Muscle of leg (tissue), 11 donors: ENCODE data around the gene ZNF618. TPM values are rescaled to one million over a fixed set of nuclear protein-coding genes. Genes with fewer than 3 reads are reported as not detected.

Experiments used
- DNase-seq: peaks from one replicate; pipeline ENCODE4 v3.0.0; 2013
- H3K27ac ChIP-seq: one replicate; pipeline ENCODE4 v1.5.1; 2013; ENCODE audit warnings: mild to moderate bottlenecking, low read length, control low read depth
- H3K27me3 ChIP-seq: one replicate; pipeline ENCODE4 v1.6.1; 2013; ENCODE audit warnings: low read length; ENCODE audit not compliant: control insufficient read depth, insufficient read depth
- H3K36me3 ChIP-seq: one replicate; pipeline ENCODE4 v1.6.1; 2013; ENCODE audit warnings: low read length; ENCODE audit not compliant: control insufficient read depth, insufficient read depth
- H3K4me1 ChIP-seq: one replicate; pipeline ENCODE4 v1.6.1; 2013; ENCODE audit warnings: low read length; ENCODE audit not compliant: control insufficient read depth, insufficient read depth
- H3K4me3 ChIP-seq: one replicate; pipeline ENCODE4 v1.5.1; 2013; ENCODE audit warnings: low read length, control low read depth
- H3K9me3 ChIP-seq: replicated peaks from 2 replicates; pipeline ENCODE4 v1.6.1; 2013; ENCODE audit warnings: low read depth, low read length; ENCODE audit not compliant: control insufficient read depth
- WGBS: methylation state at CpG from one replicate; pipeline ENCODE4 v1.1.5; 2013; ENCODE audit warnings: missing lambda C conversion rate; ENCODE audit not compliant: insufficient coverage; 5-methylcytosine and 5-hydroxymethylcytosine counted together
- polyA plus RNA-seq, 8 donors: library from polyadenylated mRNA; unstranded; fragments of 120-200 nt; gene quantifications; one replicate each; pipeline versions ENCODE4 v1.2.1 to v1.2.3, GENCODE V29; 2013; ENCODE audit warnings: inconsistent platforms in 1 of 8, low replicate concordance in 1 of 8; ENCODE audit not compliant: insufficient read length in 8 of 8, insufficient read depth in 1 of 8
- total RNA-seq: library from RNA; stranded (reverse); fragments of 120-200 nt; gene quantifications from one replicate; pipeline ENCODE4 v1.2.4, GENCODE V29; 2013

ZNF618 gene
- total and polyA plus RNA-seq, 9 donors, result 6.4 to 21.8 (median 16.1) TPM

DNA sequence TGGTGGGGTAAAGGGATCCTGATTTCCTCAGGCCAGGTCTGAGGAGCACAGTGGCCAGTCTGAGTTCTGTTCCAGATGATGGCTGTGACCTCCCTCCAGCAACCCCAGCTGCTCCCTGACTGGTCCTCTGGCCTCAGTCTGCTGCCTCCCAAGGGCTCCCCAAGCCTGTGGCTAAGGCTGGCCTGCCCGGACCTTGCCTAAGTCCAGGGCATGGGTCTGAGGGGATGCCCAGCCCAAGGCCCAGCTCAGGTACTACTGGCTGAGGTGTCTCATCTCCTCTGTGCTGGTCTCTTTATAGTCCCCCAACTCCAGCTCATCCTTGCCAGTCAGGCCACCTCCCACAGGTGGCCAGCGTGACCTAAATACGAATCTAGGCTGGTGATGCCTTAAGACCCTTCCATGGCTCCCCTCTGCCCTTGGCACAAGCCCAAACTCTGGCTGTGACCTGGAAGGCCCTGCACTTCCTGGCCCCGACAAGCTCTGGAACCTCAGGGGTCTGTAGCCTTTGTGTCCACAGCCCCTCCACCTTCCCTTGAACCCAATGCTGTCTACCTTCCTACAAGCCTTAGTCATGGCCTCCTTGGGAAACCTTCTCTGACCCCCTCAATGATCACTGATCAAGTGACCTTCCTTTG lies 213.2 kb downstream of the ZNF618 start:
- H3K36me3 ChIP-seq, result no peaks in the 10 kb centered on the region
- H3K4me3 ChIP-seq, result no peak overlapping the region
- H3K9me3 ChIP-seq, result no peaks in the 10 kb centered on the region
- no peak for DNase-seq
- 86% methylated on average over 4 of the region's 4 CpGs for WGBS
- H3K27me3 ChIP-seq, result no peaks in the 10 kb centered on the region
- no peak overlapping the region for H3K27ac ChIP-seq
- no peaks in the 10 kb centered on the region for H3K4me1 ChIP-seq

DNA sequence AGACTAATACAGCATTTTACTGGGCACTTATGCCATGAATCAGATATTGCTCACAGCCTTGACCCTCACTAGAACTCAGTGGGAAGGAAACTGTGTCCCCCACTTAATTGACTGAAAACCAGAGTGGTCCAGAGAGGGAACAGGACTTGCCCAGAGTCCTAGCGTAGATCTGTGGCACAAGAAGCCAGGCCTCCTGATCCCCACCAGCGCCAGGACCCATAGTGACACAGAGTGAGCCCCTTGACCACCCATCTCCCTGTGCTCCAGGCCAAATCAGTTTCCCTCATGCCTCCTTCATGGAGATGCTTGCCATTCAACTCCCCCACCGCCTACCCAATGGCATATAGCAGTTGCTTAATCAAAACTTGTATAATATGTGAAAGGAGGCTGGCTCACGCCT lies 214.7 kb downstream of the ZNF618 start:
- H3K4me1 ChIP-seq, result no peaks in the 10 kb centered on the region
- H3K27ac ChIP-seq, result no peak overlapping the region
- H3K36me3 ChIP-seq, result no peaks in the 10 kb centered on the region
- H3K9me3 ChIP-seq, result no peaks in the 10 kb centered on the region
- H3K27me3 ChIP-seq, result peaks cover 5% of the 10 kb centered on the region
- DNase-seq, result no peak
- no peak overlapping the region for H3K4me3 ChIP-seq
- 82% methylated on average over 2 of the region's 4 CpGs for WGBS

DNA sequence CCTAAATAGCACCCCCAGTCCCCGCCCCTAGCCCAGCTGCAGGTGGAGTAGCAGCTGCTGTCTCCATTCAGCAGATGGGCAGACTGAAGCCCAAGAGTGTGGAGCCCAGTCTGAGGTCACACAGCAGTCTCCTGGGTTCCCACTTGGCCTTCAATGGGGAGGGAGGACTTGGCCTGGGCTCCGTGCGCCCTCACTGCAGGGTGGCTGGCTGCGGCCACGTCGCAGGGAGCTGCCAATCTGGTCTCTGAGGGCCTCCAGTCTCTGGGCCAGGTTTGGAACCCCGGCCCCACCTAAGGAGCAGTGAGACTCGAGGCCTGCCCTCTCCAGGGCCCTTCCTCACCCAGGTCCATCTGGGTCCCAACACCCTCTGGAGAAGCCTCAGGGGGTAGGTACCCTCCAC lies 215.6 kb downstream of the ZNF618 start:
- Histone ChIP-seq H3K27me3 (peaks cover 5% of the 10 kb centered on the region), H3K4me1 (no peaks in the 10 kb centered on the region), H3K4me3 (no peak overlapping the region), H3K36me3 (no peaks in the 10 kb centered on the region), H3K9me3 (no peaks in the 10 kb centered on the region), H3K27ac (no peak overlapping the region)
- DNase-seq, result no peak
- 87% methylated on average over 8 of the region's 8 CpGs for WGBS

DNA sequence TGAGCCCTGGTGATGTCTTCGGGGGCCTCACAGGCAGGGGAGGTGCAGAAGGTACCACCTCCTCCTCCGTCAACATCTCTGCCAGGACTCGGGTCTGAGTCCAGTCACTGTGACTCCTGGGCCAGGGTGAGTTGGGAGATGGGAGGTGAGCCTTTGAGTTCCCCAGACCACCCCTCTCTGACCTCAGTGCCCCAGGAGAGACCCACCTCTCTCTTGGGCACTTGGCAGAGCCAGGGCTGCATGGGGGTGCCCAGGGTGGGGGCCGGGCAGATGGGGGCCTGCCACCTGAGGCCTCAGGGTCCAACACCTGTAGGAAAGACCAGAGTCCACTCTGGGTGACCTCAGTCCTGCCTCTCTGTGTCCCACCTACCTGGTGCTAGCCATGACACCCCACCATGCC lies 216.2 kb downstream of the ZNF618 start:
- no peak for DNase-seq
- H3K27me3 ChIP-seq, result peaks cover 11% of the 10 kb centered on the region
- no peaks in the 10 kb centered on the region for H3K9me3 ChIP-seq
- H3K27ac ChIP-seq, result no peak overlapping the region
- H3K36me3 ChIP-seq, result no peaks in the 10 kb centered on the region
- WGBS, result no CpG with 5 or more reads among the region's 4 CpGs
- no peak overlapping the region for H3K4me3 ChIP-seq
- H3K4me1 ChIP-seq, result peaks cover 5% of the 10 kb centered on the region

DNA sequence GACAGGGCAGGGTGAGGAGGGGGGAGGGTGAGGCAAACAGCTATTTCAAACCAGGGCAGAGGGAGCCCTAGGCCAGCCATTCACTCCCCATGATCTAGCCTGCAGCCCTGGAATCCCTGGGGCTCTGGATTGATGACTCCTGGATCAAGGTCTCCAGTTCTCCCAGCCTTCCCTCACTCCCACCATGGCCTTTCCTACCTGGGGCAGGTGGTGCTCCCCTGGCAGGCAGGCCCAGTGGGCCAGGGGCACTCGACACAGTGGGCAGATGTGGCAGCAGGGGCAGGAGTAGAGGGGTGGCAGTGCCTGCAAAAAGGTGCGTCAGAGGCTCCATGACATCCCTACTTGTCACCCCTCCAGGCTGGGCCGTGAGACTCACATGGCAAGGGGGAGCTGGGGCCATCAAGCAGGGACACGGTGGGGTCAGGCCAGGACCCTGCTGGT lies 216.9 kb downstream of the ZNF618 start:
- WGBS, result no CpG with 5 or more reads among the region's 4 CpGs
- H3K4me3 ChIP-seq, result no peak overlapping the region
- peaks cover 17% of the 10 kb centered on the region for H3K27me3 ChIP-seq
- H3K4me1 ChIP-seq, result peaks cover 10% of the 10 kb centered on the region
- H3K27ac ChIP-seq, result no peak overlapping the region
- no peaks in the 10 kb centered on the region for H3K9me3 ChIP-seq
- no peaks in the 10 kb centered on the region for H3K36me3 ChIP-seq
- no peak for DNase-seq

DNA sequence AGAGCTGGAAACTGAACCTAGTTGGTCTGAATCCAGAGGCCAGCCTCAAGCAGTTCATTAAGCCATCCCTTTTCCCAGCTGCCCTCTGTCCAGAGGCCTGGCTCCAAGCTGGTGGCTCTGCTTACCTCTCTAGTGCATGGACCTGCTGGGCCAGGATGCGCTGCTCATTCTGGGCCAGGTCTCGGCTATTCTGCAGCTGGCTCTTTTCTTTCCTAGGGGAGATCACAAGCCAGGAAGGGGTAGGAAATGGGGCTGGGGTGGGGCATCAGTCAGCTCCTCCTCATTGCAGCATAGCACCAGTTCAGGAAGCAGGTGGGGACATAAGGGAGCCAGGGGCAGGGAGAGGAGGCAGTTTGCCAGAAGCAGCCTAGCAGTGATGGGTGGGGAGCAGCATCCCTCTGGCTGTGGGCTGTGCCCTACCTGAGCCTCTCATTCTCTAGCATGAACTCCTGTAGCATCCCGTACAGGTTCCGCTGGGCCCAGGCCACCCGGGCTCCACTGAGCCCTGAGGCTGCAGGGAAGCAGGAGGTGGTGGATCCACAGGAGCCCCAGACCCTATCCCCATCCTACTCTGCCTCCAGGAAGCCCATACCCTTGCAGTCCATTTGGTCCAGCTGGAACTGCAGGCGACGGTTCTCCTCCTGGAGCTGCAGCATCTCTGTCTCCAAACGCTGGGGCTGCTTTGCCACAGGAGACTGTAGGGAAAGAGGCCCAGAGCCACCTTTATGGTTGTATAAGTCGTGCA lies 217.8 kb downstream of the ZNF618 start:
- no peak overlapping the region for H3K4me3 ChIP-seq
- no peaks in the 10 kb centered on the region for H3K36me3 ChIP-seq
- H3K27ac ChIP-seq, result no peak overlapping the region
- peaks cover 21% of the 10 kb centered on the region for H3K27me3 ChIP-seq
- WGBS, result 82% methylated on average over 8 of the region's 9 CpGs
- no peak for DNase-seq
- no peaks in the 10 kb centered on the region for H3K9me3 ChIP-seq
- peaks cover 13% of the 10 kb centered on the region for H3K4me1 ChIP-seq

DNA sequence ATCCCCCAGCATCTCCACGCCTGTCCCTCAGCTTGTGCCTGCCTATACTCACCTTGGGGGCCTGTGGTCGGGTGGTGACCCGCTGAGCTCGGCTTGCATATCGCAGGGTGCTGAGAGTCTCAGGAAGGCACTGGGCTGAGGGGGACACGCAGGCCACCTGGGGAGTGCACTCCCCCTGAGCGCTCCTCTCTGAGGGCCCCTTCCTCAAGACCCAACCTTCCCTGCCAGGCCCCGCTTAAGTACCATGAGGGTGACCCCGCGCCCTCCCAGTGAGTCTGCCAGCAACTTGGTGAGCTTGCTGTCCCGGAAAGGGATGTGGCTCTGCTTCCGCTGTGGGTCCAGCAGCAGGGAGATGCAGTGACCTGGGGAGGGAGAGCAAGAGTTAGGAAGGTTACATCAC lies 218.9 kb downstream of the ZNF618 start:
- Histone ChIP-seq H3K27ac (no peak overlapping the region), H3K4me3 (no peak overlapping the region), H3K4me1 (peaks cover 14% of the 10 kb centered on the region), H3K27me3 (peaks cover 31% of the 10 kb centered on the region), H3K36me3 (no peaks in the 10 kb centered on the region), H3K9me3 (no peaks in the 10 kb centered on the region)
- no peak for DNase-seq
- WGBS, result 89% methylated on average over 9 of the region's 12 CpGs

DNA sequence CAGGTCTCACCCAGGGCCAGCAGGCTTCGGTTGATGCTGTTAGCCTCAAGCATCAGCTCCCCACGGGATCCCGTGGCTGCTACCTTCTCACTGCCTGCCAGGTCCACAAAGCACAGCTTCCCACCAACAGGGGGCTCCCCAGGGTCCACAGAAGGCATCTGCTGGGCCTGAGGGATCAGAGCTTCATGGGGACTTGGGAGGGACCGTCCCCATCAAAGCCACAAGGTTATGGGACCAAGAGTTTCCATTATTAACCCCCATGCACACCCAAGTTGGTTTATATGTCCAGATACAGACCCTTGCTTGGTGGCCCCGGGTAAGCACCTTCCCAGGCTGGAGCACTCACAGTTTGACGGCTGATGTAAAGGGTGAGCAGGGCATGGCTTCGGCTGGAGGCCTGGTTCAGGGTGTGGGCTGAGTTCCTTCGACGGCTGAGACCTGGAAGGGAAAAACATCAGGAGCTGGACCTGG lies 220.0 kb downstream of the ZNF618 start:
- no peak overlapping the region for H3K27ac ChIP-seq
- peaks cover 14% of the 10 kb centered on the region for H3K4me1 ChIP-seq
- no peaks in the 10 kb centered on the region for H3K36me3 ChIP-seq
- peaks cover 31% of the 10 kb centered on the region for H3K27me3 ChIP-seq
- H3K4me3 ChIP-seq, result no peak overlapping the region
- no peaks in the 10 kb centered on the region for H3K9me3 ChIP-seq
- DNase-seq, result no peak
- WGBS, result 71% methylated on average over 8 of the region's 9 CpGs

DNA sequence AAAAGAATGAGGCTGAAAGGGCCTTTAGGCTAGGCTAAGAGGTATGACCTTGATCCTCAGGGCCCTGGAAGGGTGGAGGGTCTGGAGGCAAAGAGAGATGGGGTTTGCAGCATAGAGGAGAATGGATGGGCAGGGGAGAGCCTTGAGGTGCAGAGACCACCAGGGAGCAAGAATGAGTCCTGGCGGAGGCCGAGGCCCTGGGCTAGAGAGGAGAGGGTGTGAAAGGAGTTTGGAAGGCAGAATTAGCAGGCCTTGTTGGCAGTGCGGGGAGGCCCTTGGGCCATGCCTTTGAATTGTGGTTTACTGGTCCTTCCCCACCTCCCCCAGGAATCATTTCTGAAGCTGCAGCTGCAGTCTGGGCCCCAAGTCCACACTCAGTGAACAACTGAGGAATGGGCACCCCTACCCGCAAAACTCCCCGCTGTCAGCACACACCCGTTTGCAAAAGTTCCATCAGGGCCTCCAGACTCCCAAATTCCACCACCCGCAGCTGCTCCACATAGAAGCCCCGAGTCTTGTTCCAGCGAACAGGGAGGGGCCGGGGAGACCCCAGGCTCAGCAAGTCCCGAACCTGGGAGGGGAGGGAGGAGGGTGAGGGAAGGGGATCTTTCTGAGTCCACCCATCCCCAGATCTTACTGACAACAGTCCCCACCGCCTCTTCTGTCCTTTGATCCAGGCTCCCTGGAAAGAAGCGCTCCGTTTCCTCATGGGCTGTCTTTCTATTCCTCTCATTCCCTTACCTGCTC lies 220.9 kb downstream of the ZNF618 start:
- no peak overlapping the region for H3K4me3 ChIP-seq
- WGBS, result 26% methylated on average over 3 of the region's 14 CpGs
- no peaks in the 10 kb centered on the region for H3K36me3 ChIP-seq
- peaks cover 14% of the 10 kb centered on the region for H3K4me1 ChIP-seq
- DNase-seq, result no peak
- H3K27me3 ChIP-seq, result peaks cover 31% of the 10 kb centered on the region
- H3K27ac ChIP-seq, result no peak overlapping the region
- H3K9me3 ChIP-seq, result peaks cover 4% of the 10 kb centered on the region

DNA sequence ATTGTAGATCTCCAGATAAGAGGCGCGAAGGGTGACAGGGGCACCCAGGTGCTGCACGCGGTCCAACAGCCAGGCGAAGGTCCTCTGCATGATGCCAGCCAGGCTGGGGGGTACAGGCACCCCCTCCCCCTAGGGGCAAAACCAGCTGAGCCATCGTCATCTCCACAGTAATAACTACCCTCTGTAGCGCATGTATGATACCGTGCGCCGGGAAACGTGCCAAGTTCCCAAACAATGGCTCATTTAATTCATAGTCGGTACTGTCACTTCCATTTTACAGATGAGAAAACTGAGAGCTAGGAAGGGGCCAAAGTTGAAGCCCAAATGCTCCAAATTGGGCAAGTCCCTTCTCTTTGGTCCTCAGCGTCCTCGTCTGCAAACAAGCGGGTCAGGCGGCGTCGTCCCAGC lies 221.5 kb downstream of the ZNF618 start:
- Histone ChIP-seq H3K36me3 (no peaks in the 10 kb centered on the region), H3K4me1 (peaks cover 14% of the 10 kb centered on the region), H3K27ac (no peak overlapping the region), H3K9me3 (peaks cover 7% of the 10 kb centered on the region), H3K4me3 (no peak overlapping the region), H3K27me3 (peaks cover 31% of the 10 kb centered on the region)
- no peak for DNase-seq
- WGBS, result 15% methylated on average over 16 of the region's 18 CpGs
